Kidney epithelial cell (primary cell): Measurements from ENCODE around the gene SOCS7. TPM values are rescaled to one million over a fixed set of nuclear protein-coding genes. Genes with fewer than 3 reads are reported as not detected.
A peak's percentile ranks its signal among the peaks of the same experiment; 100 is the strongest.

Source experiments
- DNase-seq: peaks from one replicate; pipeline ENCODE4 v3.0.0-alpha.2; 2010; ENCODE audit warnings: low read depth
- H3K27me3 ChIP-seq: 2 replicates; pipeline ENCODE4 v1.6.0; 2011; ENCODE audit warnings: low read length; ENCODE audit not compliant: control insufficient read depth, insufficient read depth
- H3K36me3 ChIP-seq: 2 replicates; pipeline ENCODE4 v1.5.1; 2011; ENCODE audit warnings: low read length; ENCODE audit not compliant: control insufficient read depth, insufficient read depth
- H3K4me3 ChIP-seq: 2 replicates; pipeline ENCODE4 v1.5.1; 2011; ENCODE audit warnings: low read depth, mild to moderate bottlenecking, control low read depth, low read length
- CTCF ChIP-seq: IDR thresholded peaks from 2 replicates; pipeline ENCODE4 v1.5.1; 2011; ENCODE audit warnings: mild to moderate bottlenecking, moderate library complexity, low read length, control low read depth, inconsistent platforms; ENCODE audit not compliant: insufficient read depth, poor library complexity, severe bottlenecking
- total RNA-seq: library from RNA; depleted of rRNA; stranded (reverse); fragments of >200 nt; gene quantifications from 2 replicates; pipeline ENCODE4 v1.2.3, GENCODE V29; 2015

The SOCS7 gene
- total RNA-seq, 1 donor from 2014 or later, result 24.3 TPM

- TF ChIP-seq CTCF, result no peak
- Histone ChIP-seq H3K27me3 (peaks cover 44% of the 10 kb centered on the region), H3K4me3 (no peak overlapping the region), H3K36me3 (no peaks in the 10 kb centered on the region)
- DNase-seq, result no peak
These were observed 66.5 kb downstream of the SOCS7 start for GRCh38 chr17:38418062-38418692.

- Histone ChIP-seq H3K27me3 (peaks cover 44% of the 10 kb centered on the region), H3K4me3 (peak overlapping the region; percentile 21), H3K36me3 (no peaks in the 10 kb centered on the region)
- DNase-seq, result no peak
- no peak for TF ChIP-seq CTCF
These were observed 67.3 kb downstream of the SOCS7 start for GRCh38 chr17:38418693-38419507.

GRCh38 chr17:38419508-38419981, 67.9 kb downstream of the SOCS7 start:
- no peak for DNase-seq
- Histone ChIP-seq H3K4me3 (peak overlapping the region; percentile 21), H3K27me3 (peaks cover 44% of the 10 kb centered on the region), H3K36me3 (no peaks in the 10 kb centered on the region)
- no peak for TF ChIP-seq CTCF

GRCh38 chr17:38420518-38420917, 68.9 kb downstream of the SOCS7 start:
- DNase-seq, result no peak
- H3K36me3 ChIP-seq, result no peaks in the 10 kb centered on the region
- H3K27me3 ChIP-seq, result peaks cover 44% of the 10 kb centered on the region
- H3K4me3 ChIP-seq, result no peak overlapping the region
- no peak for TF ChIP-seq CTCF

GRCh38 chr17:38421171-38421841, 69.7 kb downstream of the SOCS7 start:
- Histone ChIP-seq H3K36me3 (no peaks in the 10 kb centered on the region), H3K4me3 (no peak overlapping the region), H3K27me3 (peaks cover 44% of the 10 kb centered on the region)
- no peak for TF ChIP-seq CTCF
- DNase-seq, result no peak
